ENCODE data around the gene PDE8B.
"Not testable (repeated sequence)": the region's sequence is repeated elsewhere in the genome, so short reads cannot be mapped to it uniquely, and the experiment has no call there.

Gene PDE8B

DNA sequence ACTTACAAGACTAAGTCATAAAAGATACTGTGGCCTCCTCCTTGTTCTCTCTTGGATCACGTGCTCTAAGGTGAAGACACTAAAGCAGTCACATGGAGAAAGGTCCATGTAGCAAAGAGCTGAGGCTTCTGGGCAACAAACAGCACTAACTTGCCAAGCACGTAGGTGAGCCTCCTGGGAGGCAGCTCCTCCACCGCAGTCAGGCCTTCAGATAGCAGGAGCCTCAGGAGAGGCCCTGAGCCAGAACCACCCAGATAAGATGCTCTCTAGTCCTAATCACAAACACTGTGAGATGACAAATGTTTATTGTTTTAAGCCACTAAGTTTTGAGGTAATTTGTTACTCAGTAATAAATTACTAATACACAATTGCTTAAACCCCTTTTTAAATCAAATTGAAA is 243.6 kb downstream of the PDE8B start:
- no peak for DNase-seq

DNA sequence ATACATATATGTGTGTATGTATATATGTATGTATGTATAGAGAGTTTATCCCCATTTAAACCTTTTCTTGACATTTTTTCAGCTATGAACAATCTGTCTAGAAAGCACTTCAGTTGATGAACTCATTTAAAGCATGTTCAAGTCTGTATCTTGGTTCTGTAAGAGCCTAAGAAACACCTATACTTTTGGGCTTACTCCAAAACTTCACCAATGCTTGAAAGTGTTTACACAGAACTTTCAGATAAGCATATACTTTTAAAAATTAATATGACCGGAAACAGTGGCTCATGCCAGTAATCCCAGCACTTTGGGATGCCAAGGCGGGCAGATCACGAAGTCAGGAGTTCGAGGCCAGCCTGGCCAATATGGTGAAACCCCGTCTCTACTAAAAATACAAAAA is 250.8 kb downstream of the PDE8B start:
- DNase-seq: no peak

DNA sequence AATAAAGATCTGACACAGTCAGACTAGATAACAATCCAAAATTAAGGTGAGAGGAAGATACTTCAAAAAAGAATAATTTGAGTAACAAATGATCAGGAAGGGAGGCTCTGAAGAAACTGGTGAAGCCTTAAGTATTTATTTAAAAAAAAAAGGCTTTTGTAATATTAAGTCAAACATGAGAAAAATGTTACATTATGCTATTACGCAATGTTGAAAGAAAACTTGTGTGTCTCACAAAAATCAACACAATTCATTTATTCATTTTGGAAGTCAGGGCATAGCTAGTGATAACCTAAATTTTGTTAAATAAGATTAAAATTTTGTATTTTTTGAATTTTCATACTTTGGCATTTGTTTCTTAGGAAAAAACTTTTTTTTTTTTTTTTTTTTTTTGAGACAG is 253.4 kb downstream of the PDE8B start:
- no peak for DNase-seq

DNA sequence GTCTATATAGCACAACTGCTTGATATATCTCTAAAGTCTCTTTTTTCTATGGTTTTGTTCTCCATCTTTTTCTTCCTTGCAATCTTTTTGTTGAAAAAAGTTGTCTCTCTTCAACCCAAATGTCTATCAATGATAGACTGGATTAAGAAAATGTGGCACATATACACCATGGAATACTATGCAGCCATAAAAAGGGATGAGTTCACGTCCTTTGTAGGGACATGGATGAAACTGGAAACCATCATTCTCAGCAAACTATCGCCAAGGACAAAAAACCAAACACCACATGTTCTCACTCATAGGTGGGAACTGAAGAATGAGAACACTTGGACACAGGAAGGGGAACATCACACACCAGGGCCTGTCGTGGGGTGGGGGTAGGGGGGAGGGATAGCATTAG is 258.4 kb downstream of the PDE8B start:
- DNase-seq: not testable (repeated sequence)

DNA sequence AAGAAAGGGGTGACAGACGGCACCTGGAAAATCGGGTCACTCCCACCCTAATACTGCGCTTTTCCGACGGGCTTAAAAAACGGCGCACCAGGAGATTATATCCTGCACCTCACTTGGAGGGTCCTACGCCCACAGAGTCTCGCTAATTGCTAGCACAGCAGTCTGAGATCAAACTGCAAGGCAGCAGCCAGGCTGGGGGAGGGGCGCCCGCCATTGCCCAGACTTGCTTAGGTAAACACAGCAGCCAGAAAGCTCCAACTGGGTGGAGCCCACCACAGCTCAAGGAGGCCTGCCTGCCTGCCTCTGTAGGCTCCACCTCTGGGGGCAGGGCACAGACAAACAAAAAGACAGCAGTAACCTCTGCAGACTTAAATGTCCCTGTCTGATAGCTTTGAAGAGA is 264.6 kb downstream of the PDE8B start:
- DNase-seq: not testable (repeated sequence)

Measured in NCI-H526 treated with DMSO at 0.1 percent for 48 hours (cell line).